Stomach (tissue), 4 donors: ENCODE data around the gene AFAP1.

ENCODE experiments used
- CTCF ChIP-seq, 7 experiments: fragments of 450-650 bp in 4 of 7; fragments of 200-600 bp in 3 of 7; sonication (generic) in 3 of 7; IDR thresholded peaks; one replicate each; pipeline ENCODE4 v1.5.1; 2016 to 2019; ENCODE audit warnings: antibody characterized with exemption in 7 of 7, control low read depth in 2 of 7, mild to moderate bottlenecking in 1 of 7
- EP300 ChIP-seq: sonication (generic); formaldehyde crosslinking; IDR thresholded peaks from one replicate; pipeline ENCODE4 v1.6.1; 2017; ENCODE audit warnings: antibody characterized with exemption
- POLR2A ChIP-seq, 4 donors: fragments of 450-650 bp; IDR thresholded peaks; one replicate each; pipeline ENCODE4 v1.6.1; 2016; ENCODE audit warnings: antibody characterized with exemption in 4 of 4, control low read depth in 2 of 4, mild to moderate bottlenecking in 1 of 4, moderate library complexity in 1 of 4
- POLR2AphosphoS5 ChIP-seq, 3 donors: sonication (generic); formaldehyde crosslinking; IDR thresholded peaks; one replicate each; pipeline ENCODE4 v1.6.1; 2016; ENCODE audit warnings: antibody characterized with exemption in 3 of 3

DNA sequence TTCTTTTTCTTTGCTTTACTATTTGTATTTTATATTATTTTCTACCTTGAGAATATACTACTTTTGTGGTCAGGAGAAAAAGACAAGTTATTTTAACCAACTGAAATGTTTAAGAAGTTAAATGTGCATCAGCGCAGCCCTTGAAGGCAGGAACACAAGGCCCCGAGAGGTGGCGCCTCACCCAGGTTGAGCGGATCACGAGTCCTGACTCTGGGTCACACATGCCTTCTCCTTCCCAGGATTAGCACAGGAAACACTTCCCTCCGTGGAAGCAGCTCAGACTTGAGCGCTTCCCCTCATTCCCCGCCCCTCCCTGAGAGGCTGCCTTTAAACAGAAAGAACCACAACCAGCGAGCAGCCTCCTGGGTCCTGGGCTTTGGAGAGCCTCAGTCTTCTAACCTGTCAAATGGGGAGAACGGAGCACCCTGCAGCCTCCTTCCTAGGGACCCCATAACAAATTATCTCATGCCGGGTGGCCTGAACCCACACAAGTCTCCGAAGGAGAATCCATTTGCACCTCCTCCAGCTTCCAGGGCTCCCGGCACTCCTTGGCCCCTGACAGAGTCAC lies 217.6 kb downstream of the AFAP1 start:
- TF ChIP-seq POLR2A (IDR thresholded peaks at IDR 0.05) (no peak), CTCF (IDR thresholded peaks at IDR 0.05) (no peak), EP300 (no peak), POLR2AphosphoS5 (IDR thresholded peaks at IDR 0.05) (no peak)
